RKO (cell line): ENCODE data around the gene TAPBP.
"Not testable (repeated sequence)": the region's sequence is repeated elsewhere in the genome, so short reads cannot be mapped to it uniquely, and the experiment has no call there.

Experiments
- DNase-seq: peaks from one replicate; pipeline ENCODE4 v3.0.0-alpha.2; 2016; ENCODE audit warnings: low spot score

TAPBP gene

DNA sequence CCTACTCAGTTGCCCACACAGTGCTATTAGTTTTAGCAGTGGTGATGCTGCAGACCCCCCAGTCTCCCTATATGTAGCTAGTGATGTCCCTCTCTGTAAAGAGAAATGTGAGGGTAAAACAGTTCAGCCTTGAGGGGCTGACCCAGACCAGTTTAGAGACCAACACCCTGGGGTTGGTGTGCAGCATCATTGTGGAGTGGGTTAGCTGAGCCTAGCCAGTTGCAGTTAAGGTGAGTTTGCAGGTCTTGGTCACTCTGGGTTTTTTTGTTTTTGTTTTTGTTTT, 37.4 kb downstream of the TAPBP start:
- DNase-seq, result no peak

DNA sequence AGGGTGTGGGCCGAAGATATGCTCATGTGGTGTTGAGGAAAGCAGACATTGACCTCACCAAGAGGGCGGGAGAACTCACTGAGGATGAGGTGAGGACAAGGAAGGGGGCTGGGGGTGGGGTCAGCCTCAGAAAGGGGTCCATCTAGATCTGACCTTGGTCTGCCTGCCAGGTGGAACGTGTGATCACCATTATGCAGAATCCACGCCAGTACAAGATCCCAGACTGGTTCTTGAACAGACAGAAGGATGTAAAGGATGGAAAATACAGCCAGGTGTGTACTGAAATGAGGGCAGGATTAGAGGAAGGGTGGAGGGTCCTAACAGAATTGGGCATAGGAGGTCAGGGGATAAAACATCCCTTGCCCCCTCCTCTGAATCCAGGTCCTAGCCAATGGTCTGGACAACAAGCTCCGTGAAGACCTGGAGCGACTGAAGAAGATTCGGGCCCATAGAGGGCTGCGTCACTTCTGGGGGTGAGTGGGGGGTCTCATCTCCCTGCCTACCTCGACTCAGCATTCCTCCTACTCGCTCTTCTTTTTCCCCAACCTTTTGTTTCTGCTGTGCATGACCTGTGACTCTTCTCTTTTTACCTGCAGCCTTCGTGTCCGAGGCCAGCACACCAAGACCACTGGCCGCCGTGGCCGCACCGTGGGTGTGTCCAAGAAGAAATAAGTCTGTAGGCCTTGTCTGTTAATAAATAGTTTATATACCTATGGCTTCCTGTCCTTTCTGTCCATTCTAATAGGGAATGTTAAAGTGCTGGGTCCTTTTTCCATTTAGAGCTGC, 37.9 kb downstream of the TAPBP start:
- peak; percentile 37 for DNase-seq

DNA sequence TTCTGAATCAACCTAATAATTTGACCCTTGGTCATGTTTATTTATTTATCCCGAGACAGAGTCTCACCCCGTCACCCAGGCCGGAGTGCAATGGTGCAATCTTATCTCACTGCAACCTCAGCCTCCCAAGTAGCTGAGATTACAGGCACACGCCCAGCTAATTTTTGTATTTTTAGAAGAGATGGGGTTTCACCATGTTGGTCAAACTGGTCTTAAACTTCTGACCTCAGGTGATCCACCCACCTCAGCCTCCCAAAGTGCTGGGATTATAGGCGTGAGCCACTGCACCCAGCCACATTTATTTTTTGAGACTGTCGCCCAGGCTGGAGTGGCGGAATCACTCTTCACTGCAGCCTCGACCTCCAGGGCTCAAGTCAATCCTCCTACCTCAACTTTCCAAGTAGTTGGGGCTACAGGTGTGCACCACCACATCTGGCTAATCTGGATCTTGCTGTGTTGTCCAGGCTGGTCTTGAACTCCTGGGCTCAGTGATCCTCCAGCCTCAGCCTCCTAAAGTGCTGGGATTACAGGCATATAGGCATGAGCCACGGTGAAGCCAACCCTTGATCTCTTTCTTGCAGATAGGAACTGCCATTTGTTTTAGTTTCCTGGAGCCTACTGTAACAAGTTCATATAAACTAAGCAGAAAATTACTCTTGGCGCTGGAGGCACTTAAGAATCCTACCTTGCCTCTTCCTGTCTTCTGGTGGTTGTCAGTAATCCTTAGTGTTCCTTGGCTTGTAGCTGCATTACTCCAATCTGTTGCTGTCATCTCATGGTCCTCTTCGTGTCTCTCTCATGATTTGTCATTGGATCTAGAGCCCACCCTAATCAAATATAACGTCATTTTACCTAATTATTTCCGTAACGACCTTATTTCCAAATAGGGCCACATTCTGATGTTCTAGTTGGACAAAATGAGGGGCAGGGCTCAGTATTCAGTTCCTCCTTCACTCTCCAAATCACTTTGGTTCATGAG, 39.7 kb downstream of the TAPBP start:
- peak; percentile 62 for DNase-seq

DNA sequence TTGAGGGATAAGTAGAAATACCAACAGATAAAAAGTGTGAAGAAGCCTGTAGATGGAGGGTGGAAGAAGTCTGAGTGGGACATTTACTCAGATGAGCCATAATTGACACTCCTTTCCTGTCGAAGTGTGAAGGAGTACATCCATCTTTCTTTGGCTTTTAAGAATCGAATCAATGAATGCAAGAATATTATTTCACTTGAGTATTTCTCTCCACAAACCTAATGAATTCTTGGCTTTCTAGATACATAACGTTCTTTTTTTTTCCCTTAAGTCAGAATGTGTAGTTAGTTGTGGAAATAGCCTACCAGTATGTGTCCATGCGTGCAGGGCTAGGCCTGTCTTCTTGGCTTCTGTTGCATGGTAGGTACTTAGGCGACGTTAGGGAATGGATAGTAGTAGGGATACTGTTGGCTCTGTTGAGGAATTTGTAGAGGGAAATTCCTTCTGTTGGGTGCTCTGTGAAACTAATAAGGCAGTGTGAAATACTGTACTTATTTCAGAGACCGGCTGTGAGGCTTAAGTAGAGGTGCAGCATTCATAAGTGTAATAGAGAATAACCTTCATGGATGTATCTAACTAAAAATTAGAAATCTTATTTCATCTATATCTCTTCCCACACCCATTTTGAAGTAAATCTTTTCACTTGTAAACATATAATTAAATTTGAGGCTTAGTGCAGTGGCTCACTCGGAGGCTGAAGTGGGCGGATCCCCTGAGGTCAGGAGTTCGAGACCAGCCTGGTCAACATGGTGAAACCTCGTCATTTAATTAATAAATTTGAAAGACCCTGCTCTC, 40.6 kb downstream of the TAPBP start:
- DNase-seq, result peak; percentile 40

DNA sequence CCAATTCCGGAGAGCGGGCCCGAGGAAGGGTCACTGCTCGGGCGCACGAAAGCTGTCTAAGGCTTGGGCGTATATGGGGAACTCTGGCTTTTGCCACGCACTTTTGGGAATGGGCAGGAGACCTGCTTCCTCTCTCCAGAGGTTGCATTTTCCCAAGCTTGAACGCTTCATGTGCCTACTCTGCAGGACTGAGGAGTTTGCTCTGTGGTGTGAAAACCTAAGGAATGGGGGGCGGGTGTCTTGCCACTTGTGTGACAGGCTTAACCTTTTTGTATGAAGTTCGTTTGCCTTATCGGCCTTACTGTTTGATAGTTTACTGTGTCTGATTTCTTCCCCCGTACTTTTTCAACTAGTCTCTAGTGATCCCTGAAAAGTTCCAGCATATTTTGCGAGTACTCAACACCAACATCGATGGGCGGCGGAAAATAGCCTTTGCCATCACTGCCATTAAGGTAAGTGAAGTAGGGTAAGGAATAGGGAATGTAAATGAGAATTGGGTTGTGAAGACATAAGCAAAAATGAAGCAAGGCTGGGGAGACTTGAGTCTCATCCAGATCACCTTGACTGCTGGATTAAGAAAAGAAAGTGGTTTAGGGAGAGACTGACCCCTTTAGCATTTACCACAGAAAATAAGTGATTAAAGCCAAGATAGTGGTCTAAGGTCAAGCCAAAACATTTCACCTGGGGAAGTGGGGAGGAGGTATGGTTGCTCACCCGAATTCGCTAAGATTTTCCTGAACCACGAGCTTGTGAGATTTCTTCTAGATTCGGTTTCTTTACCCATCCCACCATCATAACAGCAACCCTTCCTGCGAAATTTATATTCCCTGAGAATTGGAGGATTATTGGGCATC, 41.4 kb downstream of the TAPBP start:
- no peak for DNase-seq

DNA sequence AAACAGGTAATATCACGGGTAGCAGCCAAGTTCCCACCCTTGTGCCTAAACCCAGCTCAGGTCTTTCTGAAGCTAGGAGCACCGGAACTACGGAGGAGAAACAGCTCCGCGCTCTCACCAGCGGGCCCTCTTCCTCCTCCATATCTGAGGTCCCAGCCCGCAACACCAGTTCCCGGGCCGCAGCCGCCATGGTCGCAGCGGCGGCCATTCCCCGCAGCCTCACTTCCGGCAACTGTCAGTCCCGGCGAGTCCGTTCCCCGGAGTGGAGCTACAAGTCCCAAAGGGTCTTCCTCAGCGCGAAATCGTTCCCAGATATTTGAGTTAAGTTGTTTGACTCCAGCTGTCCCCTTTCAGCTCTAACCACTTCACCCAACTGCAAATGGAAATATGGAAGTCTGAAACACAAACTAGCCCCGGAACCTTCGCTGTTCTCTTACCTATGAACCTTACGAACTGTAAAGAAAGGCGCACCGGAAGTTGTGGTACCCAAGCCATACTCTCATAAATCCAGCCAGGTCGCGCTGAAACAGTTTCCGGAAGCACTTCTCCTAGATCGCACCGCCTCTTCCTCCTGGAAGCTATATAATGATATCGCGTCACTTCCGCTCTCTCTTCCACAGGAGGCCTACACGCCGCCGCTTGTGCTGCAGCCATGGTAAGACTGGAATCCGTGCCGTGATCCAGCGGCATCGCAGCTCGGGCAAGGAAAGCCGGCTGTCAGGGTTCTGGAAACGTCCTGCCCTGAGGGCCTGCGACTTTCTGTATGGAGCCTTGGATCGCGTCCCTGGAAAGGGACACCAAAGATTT, 42.2 kb downstream of the TAPBP start, which contains the start of the genes RPS18 and VPS52:
Gene RPS18, plus strand, starts transcription at position 608 of the 807 bp plus-strand sequence. Its CDS starts 45 bp downstream, at position 653.
Gene VPS52, minus strand, starts transcription at position 409 of the 807 bp plus-strand sequence. Its CDS starts 201 bp downstream, at position 208.
- peak; percentile 98 for DNase-seq

DNA sequence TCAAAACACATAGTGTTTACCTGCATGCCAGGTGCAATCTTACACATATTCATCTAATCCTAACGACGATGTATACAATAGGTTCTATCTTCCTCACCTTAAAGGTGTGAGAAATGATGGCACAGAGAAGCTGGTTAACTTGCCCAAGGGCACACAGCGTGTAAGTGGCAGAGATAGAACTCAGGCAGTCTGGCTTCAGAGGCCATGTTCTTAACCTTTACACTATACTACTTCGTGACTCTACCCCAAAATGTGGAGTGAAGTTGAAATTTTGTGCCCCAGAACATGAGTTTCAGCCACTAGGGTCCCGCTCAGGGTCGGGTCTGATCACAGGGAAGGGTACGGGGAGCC, 42.8 kb downstream of the TAPBP start:
- peak; percentile 67 for DNase-seq

DNA sequence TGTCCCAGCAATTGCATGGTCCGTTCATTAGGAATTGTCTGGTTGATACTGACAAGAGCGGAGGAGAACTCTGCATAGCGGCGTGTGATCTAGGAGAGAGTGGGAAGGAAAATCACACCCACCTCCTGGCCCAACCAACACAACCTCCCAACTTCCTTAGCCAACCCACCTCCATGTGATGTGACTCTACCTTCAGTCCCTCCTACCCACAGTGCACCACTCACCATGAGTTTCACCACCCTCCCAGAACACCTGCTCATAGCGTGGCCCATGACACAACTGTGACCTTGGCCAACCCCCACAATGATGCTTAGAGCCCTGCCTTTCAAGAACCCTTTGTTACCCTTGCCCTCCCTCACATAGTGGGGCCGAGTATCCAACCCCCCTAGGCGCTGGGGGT, 49.9 kb downstream of the TAPBP start:
- DNase-seq, result no peak

DNA sequence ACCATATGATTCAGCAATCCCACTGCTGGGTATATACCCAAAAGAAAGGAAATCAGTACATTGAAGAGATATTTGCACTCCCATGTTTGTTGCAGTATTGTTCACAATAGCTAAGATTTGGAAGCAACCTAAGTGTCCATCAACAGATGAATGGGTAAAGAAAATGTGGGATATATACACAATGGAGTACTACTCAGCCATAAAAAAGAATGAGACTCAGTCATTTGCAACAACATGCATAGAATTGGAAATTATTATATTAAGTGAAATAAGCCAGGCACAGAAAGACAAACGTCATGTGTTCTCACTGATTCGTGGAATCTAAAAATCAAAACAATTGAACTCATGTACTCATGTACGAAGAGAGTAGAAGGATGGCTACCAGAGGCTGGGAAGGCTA, 51.4 kb downstream of the TAPBP start:
- not testable (repeated sequence) for DNase-seq

DNA sequence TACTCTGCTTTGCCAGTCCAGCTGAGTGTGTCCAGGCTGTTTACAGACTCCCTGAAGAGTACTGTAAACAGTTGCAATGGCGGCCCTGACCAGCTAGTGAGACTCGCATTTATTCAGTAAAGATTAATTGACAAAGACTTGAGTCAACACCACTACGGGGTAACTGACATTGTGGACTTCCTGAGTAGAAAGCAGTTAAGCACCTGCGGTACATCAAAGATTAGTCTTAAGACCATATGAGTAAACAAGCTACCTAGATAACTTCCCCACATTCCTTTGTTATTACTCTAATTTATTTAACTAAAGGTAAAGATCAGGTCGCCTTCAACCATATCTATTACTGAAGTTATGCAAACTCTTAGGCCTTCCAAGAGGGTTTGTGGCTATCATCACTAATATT, 54.8 kb downstream of the TAPBP start:
- DNase-seq, result no peak

DNA sequence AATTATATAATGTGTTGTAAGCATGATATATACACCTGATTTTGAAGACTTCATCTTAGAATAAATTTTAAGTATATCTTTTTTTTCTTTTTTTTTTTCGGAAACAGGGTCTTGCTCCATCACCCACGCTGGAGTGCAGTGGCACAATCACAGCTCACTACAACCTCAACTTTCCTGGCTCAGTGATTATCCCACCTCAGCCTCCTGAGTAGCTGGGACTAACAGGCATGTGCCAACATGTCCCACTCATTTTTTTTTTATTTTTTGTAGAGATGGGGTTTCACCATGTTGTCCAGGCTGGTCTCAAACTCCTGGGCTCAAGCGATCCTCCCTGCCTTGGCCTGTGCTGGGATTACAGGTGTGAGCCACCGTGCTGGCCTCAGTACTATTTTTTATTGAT, 59.3 kb downstream of the TAPBP start:
- no peak for DNase-seq

DNA sequence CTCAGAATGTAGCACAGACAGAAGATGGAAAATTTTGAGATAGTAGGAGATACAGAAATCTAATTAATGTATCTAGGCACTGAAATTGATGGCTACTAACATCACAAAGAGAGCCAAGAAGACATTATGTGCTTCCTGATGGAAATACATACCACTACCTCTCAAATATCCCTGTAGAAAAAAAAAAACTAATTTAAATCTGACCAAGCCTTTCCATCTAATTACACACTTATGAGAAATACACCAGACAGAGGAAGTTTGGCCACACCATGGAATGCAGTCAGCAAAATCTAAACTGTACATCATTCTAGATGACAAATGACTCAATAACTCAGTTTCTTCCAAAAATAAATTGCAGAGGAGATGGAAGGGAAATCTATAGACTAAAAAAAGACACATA, 61.1 kb downstream of the TAPBP start:
- peak; percentile 36 for DNase-seq

DNA sequence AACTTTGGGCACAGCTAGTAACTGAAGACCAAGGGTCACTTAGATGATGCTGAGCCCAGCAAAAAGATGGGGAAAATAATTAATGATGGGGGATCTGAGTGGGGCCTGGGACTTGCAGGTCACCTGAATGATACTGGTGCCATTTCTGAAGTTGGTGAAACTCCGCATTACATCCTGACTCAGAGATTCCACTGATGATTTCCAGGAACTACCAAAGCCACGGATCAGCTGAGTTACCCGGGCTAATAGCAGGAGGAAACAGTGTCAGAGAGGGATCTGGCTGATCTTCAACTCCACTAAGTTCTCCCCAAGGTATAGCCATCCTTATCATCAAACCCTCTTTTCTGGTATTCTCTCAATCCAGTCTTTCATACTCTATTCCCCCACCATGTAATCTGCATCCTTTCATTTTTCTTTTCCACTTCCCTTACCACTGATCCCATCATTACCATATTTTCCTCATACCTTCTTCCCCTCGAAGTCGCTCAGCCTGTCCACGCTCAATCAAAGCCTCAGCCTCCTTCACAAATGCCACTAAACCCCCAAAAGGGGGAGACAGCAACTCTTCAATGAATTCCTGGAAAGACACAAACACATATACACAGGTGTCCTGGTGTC, 62.4 kb downstream of the TAPBP start:
- DNase-seq, result no peak

DNA sequence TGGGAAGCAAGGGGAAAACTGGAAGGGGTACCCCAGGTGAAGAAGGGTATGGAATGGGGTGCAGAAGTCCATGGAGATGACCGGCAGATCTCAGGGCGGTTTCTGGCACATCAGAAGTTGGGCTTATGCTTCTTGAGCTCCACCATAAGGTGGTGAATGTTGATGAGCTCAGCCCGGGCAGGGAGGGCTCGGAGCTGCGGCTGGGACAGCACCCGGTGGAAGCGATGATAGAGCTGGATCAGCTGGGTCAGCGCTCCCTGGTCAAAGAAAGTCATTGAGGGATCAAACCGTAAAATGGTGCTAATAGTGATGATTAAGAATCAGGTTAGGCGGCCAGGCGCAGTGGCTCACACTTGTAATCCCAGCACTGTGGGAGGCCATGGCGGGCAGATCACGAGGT, 63.1 kb downstream of the TAPBP start:
- no peak for DNase-seq

DNA sequence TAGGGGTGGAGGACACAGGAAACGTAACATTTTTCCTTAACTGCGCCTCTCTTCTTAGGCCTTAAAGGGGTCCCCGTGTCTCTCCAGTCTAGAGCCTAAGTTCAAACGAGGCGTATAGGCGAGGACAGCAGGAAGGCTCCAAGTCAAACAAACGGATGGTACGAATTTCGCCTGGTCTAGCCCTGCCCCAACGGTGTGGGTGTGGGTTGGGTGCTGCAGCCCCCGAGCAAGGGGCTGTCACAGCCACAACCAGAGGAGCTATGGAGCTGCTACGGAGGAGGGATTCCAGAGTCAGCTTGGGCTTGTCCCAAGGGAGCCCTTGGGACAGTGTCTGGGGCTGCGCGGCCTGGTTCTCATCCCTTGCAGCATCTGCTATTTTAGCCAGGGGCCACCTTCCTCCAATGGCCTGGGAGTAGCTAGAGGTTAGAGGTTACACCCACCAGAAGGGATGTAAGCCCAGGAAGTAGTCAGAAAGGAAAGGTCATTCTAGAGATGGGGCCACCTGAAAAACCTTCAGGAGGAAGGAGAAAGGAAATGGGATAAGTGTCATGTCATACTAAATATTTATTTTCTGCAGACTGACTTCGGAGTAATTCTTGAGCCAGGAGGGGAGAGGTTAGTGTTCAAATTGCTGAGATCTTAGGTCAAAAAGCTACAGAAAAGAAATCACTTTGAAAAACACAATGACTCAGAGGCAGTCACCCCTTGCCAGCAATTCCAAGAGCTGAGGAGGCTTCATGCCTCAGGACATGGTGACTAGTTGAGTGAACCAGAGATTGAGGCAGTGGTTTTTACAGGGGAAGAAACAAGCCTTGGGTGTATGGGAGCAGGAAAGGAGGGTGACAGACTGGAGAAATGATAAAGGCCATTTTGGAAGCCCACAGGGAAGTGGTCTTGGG, 63.9 kb downstream of the TAPBP start:
- peak; percentile 90 for DNase-seq
